NB4 (cell line): ENCODE measurements around the gene BCL2L12.

Source experiments
- CTCF ChIP-seq: IDR thresholded peaks from one replicate; pipeline ENCODE4 v1.5.1; 2012; ENCODE audit warnings: low read depth, low read length
- MAX ChIP-seq: IDR thresholded peaks from 2 replicates; pipeline ENCODE4 v1.6.1; 2011; ENCODE audit warnings: low read depth, low read length
- POLR2A ChIP-seq: IDR thresholded peaks from 2 replicates; pipeline ENCODE4 v1.6.1; 2011; ENCODE audit warnings: mild to moderate bottlenecking; ENCODE audit not compliant: insufficient read length; ENCODE audit errors: extremely low read depth

DNA sequence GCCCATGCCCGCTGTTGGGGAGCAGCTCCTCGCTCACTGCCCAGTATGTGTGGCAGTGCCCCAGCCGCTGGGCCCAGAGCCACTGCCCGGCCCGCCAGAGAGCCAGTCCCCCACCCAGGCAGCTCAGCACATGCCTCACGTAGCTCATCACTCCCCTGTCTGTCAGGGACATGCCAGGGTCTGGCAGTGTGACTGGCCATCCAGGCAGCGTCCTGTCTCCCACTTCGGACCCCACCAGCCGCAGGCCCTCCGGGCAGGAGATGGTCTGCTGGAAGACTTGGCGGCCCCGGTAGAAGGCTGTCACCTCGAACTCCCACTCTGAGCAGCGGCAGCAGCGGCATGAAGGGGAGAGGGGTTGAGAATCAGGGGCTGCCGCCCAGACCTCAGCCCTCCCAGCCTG is 3.7 kb upstream of the BCL2L12 start:
- TF ChIP-seq CTCF (no peak), POLR2A (no peak), MAX (no peak)
